Lower lobe of right lung (tissue), 2 donors: ENCODE measurements around the gene TRAPPC12. TPM values are rescaled to one million over a fixed set of nuclear protein-coding genes. Genes with fewer than 3 reads are reported as not detected.
A peak's percentile ranks its signal among the peaks of the same experiment; 100 is the strongest.

Source experiments
- ATAC-seq, 2 donors: fragments of 200-7000 bp; cut with Tn5 transposase; one replicate each; pipeline ENCODE4 v1.9.1; 2020 to 2022; ENCODE audit warnings: mild to moderate bottlenecking in 2 of 2, moderate library complexity in 2 of 2
- DNase-seq: peaks from one replicate; pipeline ENCODE4 v3.0.0-alpha.2; 2020
- H3K27ac ChIP-seq: fragments of 200-600 bp; one replicate; pipeline ENCODE4 v1.8.0; 2022
- H3K27me3 ChIP-seq: fragments of 200-600 bp; one replicate; pipeline ENCODE4 v1.8.0; 2022; ENCODE audit warnings: low read depth
- H3K36me3 ChIP-seq: fragments of 200-600 bp; one replicate; pipeline ENCODE4 v1.8.0; 2022; ENCODE audit warnings: mild to moderate bottlenecking
- H3K4me1 ChIP-seq: fragments of 200-600 bp; one replicate; pipeline ENCODE4 v1.8.0; 2022
- H3K4me3 ChIP-seq: fragments of 200-600 bp; one replicate; pipeline ENCODE4 v1.8.0; 2022; ENCODE audit warnings: mild to moderate bottlenecking
- H3K9me3 ChIP-seq: fragments of 200-600 bp; one replicate; pipeline ENCODE4 v1.8.0; 2022
- intact Hi-C: fragments of 100-400 bp; cut with DNase I; formaldehyde crosslinking; loops from one replicate; pipeline ENCODE4 v1.11.0; 2022
- total RNA-seq: library from RNA; stranded (reverse); fragmentation: NEBNext Ultra II Directional; extraction: Animal tissue kit (Norgen Biotek cat#: 25700); gene quantifications from one replicate; pipeline ENCODE4 v1.2.1, GENCODE V29; 2021
- TF ChIP-seq, protein P1 (sequence below): fragments of 200-600 bp; IDR thresholded peaks from one replicate; pipeline ENCODE4 v1.8.0; 2022; ENCODE audit warnings: antibody characterized with exemption, mild to moderate bottlenecking
- donor health status: DM: no; HTN: yes; CAD: no; lungs with severe emphysema.

The TRAPPC12 gene
- total RNA-seq, 1 donor from 2014 or later: 93.8 TPM

DNA sequence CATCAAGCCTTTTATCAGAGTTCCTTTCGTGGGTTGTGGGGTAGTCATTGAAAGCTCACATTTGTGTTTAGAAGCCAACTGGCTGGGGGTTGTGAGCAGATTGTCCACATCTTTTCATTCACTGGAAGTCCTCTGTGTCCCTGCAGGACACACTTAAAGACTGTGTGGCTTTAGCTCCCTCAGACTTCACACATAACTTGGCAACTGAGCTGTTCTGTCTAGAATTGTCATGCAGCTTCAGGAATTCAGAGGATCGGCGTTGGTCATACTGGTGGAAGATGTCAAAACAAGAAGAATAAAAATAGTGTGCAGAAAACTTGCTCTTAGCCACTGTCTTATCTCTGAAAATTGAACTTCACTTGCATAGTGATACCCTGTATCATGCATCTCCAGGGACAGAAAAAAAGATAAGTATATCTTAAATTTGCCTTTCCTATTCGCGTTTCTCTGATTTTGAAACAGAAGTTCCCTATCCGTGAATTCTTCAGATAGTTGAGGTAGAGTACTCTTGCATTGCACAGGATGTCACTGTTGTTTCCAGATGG is 49.6 kb downstream of the TRAPPC12 start:
- TF ChIP-seq, protein P1, sequence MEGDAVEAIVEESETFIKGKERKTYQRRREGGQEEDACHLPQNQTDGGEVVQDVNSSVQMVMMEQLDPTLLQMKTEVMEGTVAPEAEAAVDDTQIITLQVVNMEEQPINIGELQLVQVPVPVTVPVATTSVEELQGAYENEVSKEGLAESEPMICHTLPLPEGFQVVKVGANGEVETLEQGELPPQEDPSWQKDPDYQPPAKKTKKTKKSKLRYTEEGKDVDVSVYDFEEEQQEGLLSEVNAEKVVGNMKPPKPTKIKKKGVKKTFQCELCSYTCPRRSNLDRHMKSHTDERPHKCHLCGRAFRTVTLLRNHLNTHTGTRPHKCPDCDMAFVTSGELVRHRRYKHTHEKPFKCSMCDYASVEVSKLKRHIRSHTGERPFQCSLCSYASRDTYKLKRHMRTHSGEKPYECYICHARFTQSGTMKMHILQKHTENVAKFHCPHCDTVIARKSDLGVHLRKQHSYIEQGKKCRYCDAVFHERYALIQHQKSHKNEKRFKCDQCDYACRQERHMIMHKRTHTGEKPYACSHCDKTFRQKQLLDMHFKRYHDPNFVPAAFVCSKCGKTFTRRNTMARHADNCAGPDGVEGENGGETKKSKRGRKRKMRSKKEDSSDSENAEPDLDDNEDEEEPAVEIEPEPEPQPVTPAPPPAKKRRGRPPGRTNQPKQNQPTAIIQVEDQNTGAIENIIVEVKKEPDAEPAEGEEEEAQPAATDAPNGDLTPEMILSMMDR: no peak
- DNase-seq: no peak
- no peak for ATAC-seq
- H3K27me3 ChIP-seq: no peaks in the 10 kb centered on the region
- H3K9me3 ChIP-seq: no peaks in the 10 kb centered on the region
- no peaks in the 10 kb centered on the region for H3K4me1 ChIP-seq
- H3K27ac ChIP-seq: no peak overlapping the region
- intact Hi-C loops: no loop called here
- no peak overlapping the region for H3K4me3 ChIP-seq
- H3K36me3 ChIP-seq: peaks cover 91% of the 10 kb centered on the region

DNA sequence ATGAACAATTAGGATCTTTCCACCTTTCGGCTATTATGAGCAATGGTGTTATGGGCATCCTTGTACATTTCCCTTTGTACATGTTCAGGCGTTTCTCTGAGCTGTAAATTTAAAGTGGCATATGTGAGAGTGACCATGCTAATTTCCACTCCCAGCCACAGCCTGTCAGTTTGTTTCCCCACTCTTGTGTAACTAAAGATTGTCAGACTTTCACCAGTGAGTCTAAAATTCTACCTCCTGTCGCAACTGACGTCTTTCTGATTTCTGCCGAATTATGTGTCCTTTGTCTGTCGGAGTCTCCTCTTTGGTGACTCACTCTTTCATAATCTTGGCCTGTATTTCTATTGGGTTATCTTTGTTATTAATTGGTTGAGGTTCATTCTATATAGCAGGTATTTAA is 50.7 kb downstream of the TRAPPC12 start:
- no peak for DNase-seq
- H3K27ac ChIP-seq: no peak overlapping the region
- H3K36me3 ChIP-seq: peaks cover 91% of the 10 kb centered on the region
- no peaks in the 10 kb centered on the region for H3K27me3 ChIP-seq
- TF ChIP-seq, protein P1: no peak
- intact Hi-C loops: no loop called here
- H3K4me1 ChIP-seq: no peaks in the 10 kb centered on the region
- ATAC-seq: no peak
- H3K4me3 ChIP-seq: no peak overlapping the region
- no peaks in the 10 kb centered on the region for H3K9me3 ChIP-seq

DNA sequence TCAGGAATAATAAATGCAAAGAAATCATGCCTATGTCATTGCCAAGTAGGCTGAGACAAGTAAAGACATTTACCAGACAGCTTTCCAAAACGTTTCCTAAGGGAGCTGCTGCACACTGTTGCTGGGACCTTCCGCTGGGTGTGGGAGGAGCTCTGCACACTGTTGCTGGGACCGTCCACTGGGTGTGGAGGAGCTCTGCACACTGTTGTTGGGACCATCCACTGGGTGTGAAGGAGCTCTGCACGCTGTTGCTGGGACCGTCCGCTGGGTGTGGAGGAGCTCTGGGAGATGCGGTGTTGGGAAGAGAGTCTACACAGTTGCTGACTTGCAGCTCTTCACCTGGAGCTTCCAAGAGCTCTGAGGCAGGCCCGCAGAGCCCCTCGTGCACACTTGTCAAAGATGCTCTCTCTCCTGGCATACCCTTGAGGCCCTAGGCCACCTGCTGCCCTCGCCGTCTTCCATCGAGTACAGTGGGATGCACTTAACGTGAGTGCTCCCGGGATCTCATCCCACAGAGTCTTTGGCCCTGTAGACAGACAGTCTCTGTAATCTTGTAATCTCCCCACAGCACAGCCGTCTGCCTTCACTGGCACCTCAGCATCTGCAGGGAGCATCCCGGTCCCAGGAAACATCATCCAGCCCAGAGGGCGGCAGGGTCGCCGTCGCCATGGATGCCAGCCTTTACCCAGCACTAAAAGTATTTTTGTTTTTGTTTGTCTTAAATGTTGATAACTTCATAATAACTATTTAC is 51.4 kb downstream of the TRAPPC12 start:
- Histone ChIP-seq H3K4me3 (no peak overlapping the region), H3K4me1 (no peaks in the 10 kb centered on the region), H3K27me3 (no peaks in the 10 kb centered on the region), H3K36me3 (peaks cover 87% of the 10 kb centered on the region), H3K9me3 (no peaks in the 10 kb centered on the region), H3K27ac (no peak overlapping the region)
- DNase-seq (no peak), ATAC-seq (no peak)
- TF ChIP-seq, protein P1: no peak
- intact Hi-C loops: no loop called here

- Histone ChIP-seq H3K4me3 (no peak overlapping the region), H3K9me3 (no peaks in the 10 kb centered on the region), H3K36me3 (peaks cover 76% of the 10 kb centered on the region), H3K27me3 (no peaks in the 10 kb centered on the region), H3K27ac (no peak overlapping the region), H3K4me1 (no peaks in the 10 kb centered on the region)
- no peak for ATAC-seq
- no peak for DNase-seq
- intact Hi-C loops: no loop called here
- TF ChIP-seq, protein P1: no peak
These were observed 52.6 kb downstream of the TRAPPC12 start for GRCh38 chr2:3432067-3432466.

DNA sequence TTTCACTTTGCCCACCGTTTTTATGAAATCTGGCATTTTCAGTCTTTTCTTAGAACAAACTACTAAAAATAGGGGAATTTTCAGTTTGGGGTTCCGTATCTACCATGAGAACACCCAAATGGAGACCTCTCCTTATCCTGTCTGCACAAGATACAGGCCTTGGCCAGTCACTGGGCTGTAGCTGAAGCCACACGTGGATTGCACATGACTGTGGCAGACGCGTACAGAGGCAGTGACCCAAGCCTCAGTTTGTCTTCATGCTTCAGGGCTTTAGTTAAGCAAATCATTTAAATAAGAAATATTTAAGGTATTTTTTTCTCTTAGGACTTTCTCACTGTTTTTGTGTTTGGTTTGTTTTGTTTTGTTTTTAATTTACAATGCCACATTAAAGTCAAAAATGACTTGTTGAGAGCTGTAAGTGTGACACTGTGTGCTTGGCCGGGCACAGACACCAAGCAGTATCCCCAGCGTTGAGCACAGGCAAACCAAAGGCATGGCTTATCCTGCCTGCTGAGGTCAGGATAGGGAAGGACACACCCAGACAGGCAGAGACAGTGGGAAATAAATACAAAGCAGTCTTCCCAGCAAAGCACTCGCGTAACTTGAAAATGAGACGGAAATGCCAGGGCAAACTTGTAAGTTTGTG is 53.3 kb downstream of the TRAPPC12 start:
- no peak for ATAC-seq
- H3K27ac ChIP-seq: peak overlapping the region; percentile 70
- peaks cover 68% of the 10 kb centered on the region for H3K36me3 ChIP-seq

More for the DNA sequence above, 53.3 kb downstream of the TRAPPC12 start:
- Histone ChIP-seq H3K9me3 (no peaks in the 10 kb centered on the region), H3K4me3 (no peak overlapping the region), H3K27me3 (no peaks in the 10 kb centered on the region), H3K4me1 (no peaks in the 10 kb centered on the region)
- DNase-seq: no peak
- intact Hi-C loops: no loop called here
- TF ChIP-seq, protein P1: no peak
